Stomach (tissue), 4 donors: ENCODE results near the gene CYSLTR2.

Experiments
- CTCF ChIP-seq, 7 experiments: fragments of 450-650 bp in 4 of 7; fragments of 200-600 bp in 3 of 7; sonication (generic) in 3 of 7; IDR thresholded peaks; one replicate each; pipeline ENCODE4 v1.5.1; 2016 to 2019; ENCODE audit warnings: antibody characterized with exemption in 7 of 7, control low read depth in 2 of 7, mild to moderate bottlenecking in 1 of 7
- EP300 ChIP-seq: sonication (generic); formaldehyde crosslinking; IDR thresholded peaks from one replicate; pipeline ENCODE4 v1.6.1; 2017; ENCODE audit warnings: antibody characterized with exemption
- POLR2A ChIP-seq, 4 donors: fragments of 450-650 bp; IDR thresholded peaks; one replicate each; pipeline ENCODE4 v1.6.1; 2016; ENCODE audit warnings: antibody characterized with exemption in 4 of 4, control low read depth in 2 of 4, mild to moderate bottlenecking in 1 of 4, moderate library complexity in 1 of 4
- POLR2AphosphoS5 ChIP-seq, 3 donors: sonication (generic); formaldehyde crosslinking; IDR thresholded peaks; one replicate each; pipeline ENCODE4 v1.6.1; 2016; ENCODE audit warnings: antibody characterized with exemption in 3 of 3

- TF ChIP-seq POLR2A (IDR thresholded peaks at IDR 0.05) (no peak), CTCF (IDR thresholded peaks at IDR 0.05) (no peak), POLR2AphosphoS5 (IDR thresholded peaks at IDR 0.05) (no peak), EP300 (no peak)
These were observed 18.3 kb upstream of the CYSLTR2 start for GRCh38 chr13:48635478-48635877.
